ENCODE results near the gene PPP6R1.
"Not testable (repeated sequence)": the region's sequence is repeated elsewhere in the genome, so short reads cannot be mapped to it uniquely, and the experiment has no call there.

Gene PPP6R1

GRCh38 chr19:55223291-55224037 is 35.4 kb downstream of the PPP6R1 start:
- DNase-seq (ENCODE audit: low read depth in 2 of 2), result no peak

- no peak for DNase-seq (ENCODE audit: low read depth in 2 of 2)
Measured at GRCh38 chr19:55220525-55220924, 38.3 kb downstream of the PPP6R1 start.

GRCh38 chr19:55216461-55217198 is 42.2 kb downstream of the PPP6R1 start:
- DNase-seq (ENCODE audit: low read depth in 2 of 2), result peak; percentile 34 to 41

GRCh38 chr19:55213547-55213946 is 45.3 kb downstream of the PPP6R1 start:
- no peak for DNase-seq (ENCODE audit: low read depth in 2 of 2)

- DNase-seq (ENCODE audit: low read depth in 2 of 2), result peak; percentile 14 to 43
Measured at GRCh38 chr19:55212447-55212846, 46.4 kb downstream of the PPP6R1 start.

- DNase-seq (ENCODE audit: low read depth in 2 of 2), result no peak
Measured at GRCh38 chr19:55209693-55210472, 48.9 kb downstream of the PPP6R1 start.

GRCh38 chr19:55208880-55209692 is 49.7 kb downstream of the PPP6R1 start, which contains the start of gene PTPRH:
TSS of gene PTPRH (minus strand) at chr19:55209501. CDS start at chr19:55209433, 68 bp downstream.
- DNase-seq (ENCODE audit: low read depth in 2 of 2), result no peak

GRCh38 chr19:55206664-55207500 is 51.9 kb downstream of the PPP6R1 start:
- peak; percentile 50 to 52 for DNase-seq (ENCODE audit: low read depth in 2 of 2)

GRCh38 chr19:55202199-55202598 is 56.6 kb downstream of the PPP6R1 start:
- DNase-seq (ENCODE audit: low read depth in 2 of 2), result not testable (repeated sequence)

- DNase-seq (ENCODE audit: low read depth in 2 of 2), result no peak
Measured at GRCh38 chr19:55199620-55200204, 59.1 kb downstream of the PPP6R1 start.

GRCh38 chr19:55198651-55199050 is 60.2 kb downstream of the PPP6R1 start:
- DNase-seq (ENCODE audit: low read depth in 2 of 2), result no peak

- no peak for DNase-seq (ENCODE audit: low read depth in 2 of 2)
Measured at GRCh38 chr19:55197528-55197927, 61.3 kb downstream of the PPP6R1 start.

GRCh38 chr19:55196803-55197202 is 62.0 kb downstream of the PPP6R1 start:
- no peak for DNase-seq (ENCODE audit: low read depth in 2 of 2)

GRCh38 chr19:55193481-55193880 is 65.3 kb downstream of the PPP6R1 start:
- no peak for DNase-seq (ENCODE audit: low read depth in 2 of 2)

GRCh38 chr19:55189403-55189835 is 69.4 kb downstream of the PPP6R1 start:
- no peak for DNase-seq (ENCODE audit: low read depth in 2 of 2)

GRCh38 chr19:55188625-55189024 is 70.2 kb downstream of the PPP6R1 start:
- no peak for DNase-seq (ENCODE audit: low read depth in 2 of 2)

- no peak for DNase-seq (ENCODE audit: low read depth in 2 of 2)
Measured at GRCh38 chr19:55186080-55186479, 72.7 kb downstream of the PPP6R1 start.

- DNase-seq (ENCODE audit: low read depth in 2 of 2), result no peak
Measured at GRCh38 chr19:55181740-55182139, 77.1 kb downstream of the PPP6R1 start.

Measured in stimulated activated CD8-positive, alpha-beta memory T cell treated with anti-CD3 and anti-CD28 coated beads, Interleukin-2, amount 100 ng/mL, for 48 hours (primary cell).